Astrocyte (in vitro differentiated cells and primary cell): ENCODE results near the gene KRT84. TPM values are rescaled to one million over a fixed set of nuclear protein-coding genes. Genes with fewer than 3 reads are reported as not detected.

ENCODE experiments used
- DNase-seq: peaks from one replicate; pipeline ENCODE4 v3.0.0-alpha.2; 2010; ENCODE audit warnings: low read depth
- FAIRE-seq: peaks from 2 replicates; lab custom pipeline; 2011; peaks lifted over from hg19 to GRCh38; lab: Jason Lieb, UNC
- H2AFZ ChIP-seq: 2 replicates; pipeline ENCODE4 v1.6.0; 2012; ENCODE audit warnings: low read depth, low read length, inconsistent platforms
- H3K27ac ChIP-seq: 2 replicates; pipeline ENCODE4 v1.5.1; 2011; ENCODE audit warnings: low read depth, low read length, inconsistent platforms
- H3K27me3 ChIP-seq: 2 replicates; pipeline ENCODE4 v1.6.0; 2011; ENCODE audit warnings: low read length, inconsistent platforms; ENCODE audit not compliant: insufficient read depth
- H3K36me3 ChIP-seq: 2 replicates; pipeline ENCODE4 v1.5.1; 2011; ENCODE audit warnings: low read length, inconsistent platforms; ENCODE audit not compliant: insufficient read depth
- H3K4me1 ChIP-seq: 2 replicates; pipeline ENCODE4 v1.5.1; 2011; ENCODE audit warnings: low read length, inconsistent platforms; ENCODE audit not compliant: insufficient read depth
- H3K4me2 ChIP-seq: 2 replicates; pipeline ENCODE4 v1.6.0; 2012; ENCODE audit warnings: low read length, inconsistent platforms
- H3K4me3 ChIP-seq: 2 replicates; pipeline ENCODE4 v1.5.1; 2011; ENCODE audit warnings: low read depth, mild to moderate bottlenecking, low read length, inconsistent platforms; ENCODE audit not compliant: insufficient read depth
- H3K79me2 ChIP-seq: 2 replicates; pipeline ENCODE4 v1.6.0; 2012; ENCODE audit warnings: mild to moderate bottlenecking, low read length, inconsistent platforms; ENCODE audit not compliant: insufficient read depth
- H3K9ac ChIP-seq: 2 replicates; pipeline ENCODE4 v1.6.0; 2012; ENCODE audit warnings: mild to moderate bottlenecking, low read length, inconsistent platforms
- H3K9me3 ChIP-seq: 2 replicates; pipeline ENCODE4 v1.5.1; 2012; ENCODE audit warnings: low read depth, mild to moderate bottlenecking, low read length, inconsistent platforms; ENCODE audit not compliant: insufficient read depth
- H4K20me1 ChIP-seq: 2 replicates; pipeline ENCODE4 v1.6.0; 2012; ENCODE audit warnings: low read length, inconsistent platforms; ENCODE audit not compliant: insufficient read depth
- H3K27ac Mint-ChIP-seq: one replicate; pipeline ENCODE4 v1.8.0; 2021; ENCODE audit warnings: mild to moderate bottlenecking, mixed read lengths; ENCODE audit not compliant: unreplicated experiment
- H3K27me3 Mint-ChIP-seq: one replicate; pipeline ENCODE4 v1.8.0; 2021; ENCODE audit warnings: low read depth, mixed read lengths; ENCODE audit not compliant: unreplicated experiment
- H3K36me3 Mint-ChIP-seq: one replicate; pipeline ENCODE4 v1.8.0; 2021; ENCODE audit warnings: low read depth, mixed read lengths; ENCODE audit not compliant: unreplicated experiment
- H3K4me1 Mint-ChIP-seq: one replicate; pipeline ENCODE4 v1.8.0; 2021; ENCODE audit warnings: low read depth, mixed read lengths; ENCODE audit not compliant: unreplicated experiment
- H3K4me3 Mint-ChIP-seq: one replicate; pipeline ENCODE4 v1.8.0; 2021; ENCODE audit warnings: mild to moderate bottlenecking, moderate library complexity, mixed read lengths; ENCODE audit not compliant: unreplicated experiment
- H3K9me3 Mint-ChIP-seq: one replicate; pipeline ENCODE4 v1.8.0; 2021; ENCODE audit warnings: mild to moderate bottlenecking, mixed read lengths; ENCODE audit not compliant: unreplicated experiment
- CTCF ChIP-seq: IDR thresholded peaks from 2 replicates; pipeline ENCODE4 v1.5.1; 2011; ENCODE audit warnings: low read depth, mild to moderate bottlenecking, inconsistent platforms, low read length, moderate library complexity; ENCODE audit not compliant: insufficient read depth
- EZH2 ChIP-seq: IDR thresholded peaks from 2 replicates; pipeline ENCODE4 v1.6.1; 2012; ENCODE audit warnings: mild to moderate bottlenecking, low read length, inconsistent platforms; ENCODE audit not compliant: insufficient read depth
- total RNA-seq: library from RNA; stranded (reverse); gene quantifications from 2 replicates; pipeline ENCODE4 v1.2.1, GENCODE V29; 2021

The KRT84 gene
- total RNA-seq, 1 donor from 2014 or later = not detected

- H3K4me1 Mint-ChIP-seq = peaks cover 12% of the 10 kb centered on the region
- H3K9ac ChIP-seq = no peak within 1 kb of the TSS
- no peak within 1 kb of the TSS for H3K4me3 ChIP-seq
- no peaks in the 10 kb centered on the region for H3K36me3 ChIP-seq
- H3K27me3 Mint-ChIP-seq = peaks cover 69% of the 10 kb centered on the region
- H3K4me1 ChIP-seq = peaks cover 18% of the 10 kb centered on the region
- H2AFZ ChIP-seq = no peak within 1 kb of the TSS
- no peak within 1 kb of the TSS for H3K4me3 Mint-ChIP-seq
- no peak within 1 kb of the TSS for H3K27ac ChIP-seq
- H3K79me2 ChIP-seq = no peaks in the 10 kb centered on the region
- H4K20me1 ChIP-seq = no peaks in the 10 kb centered on the region
- H3K36me3 Mint-ChIP-seq = no peaks in the 10 kb centered on the region
- peaks cover 7% of the 10 kb centered on the region for H3K9me3 Mint-ChIP-seq
- no peak within 1 kb of the TSS for H3K4me2 ChIP-seq
- H3K9me3 ChIP-seq = no peaks in the 10 kb centered on the region
- DNase-seq (no peak), FAIRE-seq (no peak)
- H3K27me3 ChIP-seq = peaks cover 15% of the 10 kb centered on the region
- TF ChIP-seq CTCF = no peak
- TF ChIP-seq EZH2 = no peak
- H3K27ac Mint-ChIP-seq = no peak within 1 kb of the TSS
These were observed 18.5 kb downstream of the KRT84 start, which contains the start of gene KRT85 for GRCh38 chr12:52366738-52367485. TSS of gene KRT85 (minus strand) at chr12:52367481. CDS start at chr12:52367405, 76 bp downstream.

- Mint-ChIP-seq H3K4me1 (no peaks in the 10 kb centered on the region), H3K27ac (no peak overlapping the region), H3K36me3 (no peaks in the 10 kb centered on the region), H3K27me3 (peaks cover 64% of the 10 kb centered on the region), H3K4me3 (no peak overlapping the region), H3K9me3 (peaks cover 7% of the 10 kb centered on the region)
- Histone ChIP-seq H3K4me1 (peaks cover 6% of the 10 kb centered on the region), H3K36me3 (no peaks in the 10 kb centered on the region), H3K27me3 (peaks cover 15% of the 10 kb centered on the region), H3K9me3 (no peaks in the 10 kb centered on the region), H2AFZ (no peak overlapping the region), H3K4me3 (no peak overlapping the region), H4K20me1 (no peaks in the 10 kb centered on the region), H3K4me2 (no peak overlapping the region), H3K79me2 (no peaks in the 10 kb centered on the region), H3K27ac (no peak overlapping the region), H3K9ac (no peak overlapping the region)
- no peak for FAIRE-seq
- TF ChIP-seq CTCF (no peak), EZH2 (no peak)
- no peak for DNase-seq
These were observed 20.5 kb downstream of the KRT84 start for GRCh38 chr12:52364901-52365489.

- Histone ChIP-seq H3K4me3 (no peak overlapping the region), H3K4me2 (no peak overlapping the region), H3K4me1 (peaks cover 1% of the 10 kb centered on the region), H3K79me2 (no peaks in the 10 kb centered on the region), H4K20me1 (no peaks in the 10 kb centered on the region), H3K27ac (no peak overlapping the region), H2AFZ (no peak overlapping the region), H3K27me3 (peaks cover 18% of the 10 kb centered on the region), H3K9ac (no peak overlapping the region), H3K36me3 (no peaks in the 10 kb centered on the region), H3K9me3 (no peaks in the 10 kb centered on the region)
- Mint-ChIP-seq H3K4me1 (no peaks in the 10 kb centered on the region), H3K27ac (no peak overlapping the region), H3K9me3 (peaks cover 7% of the 10 kb centered on the region), H3K36me3 (no peaks in the 10 kb centered on the region), H3K27me3 (peaks cover 67% of the 10 kb centered on the region), H3K4me3 (no peak overlapping the region)
- FAIRE-seq = no peak
- no peak for DNase-seq
- TF ChIP-seq CTCF (no peak), EZH2 (no peak)
These were observed 21.4 kb downstream of the KRT84 start for GRCh38 chr12:52364061-52364460.
